Endothelial cell of hepatic sinusoid (primary cell): ENCODE data around the gene SORBS2.
"Not testable (repeated sequence)": the region's sequence is repeated elsewhere in the genome, so short reads cannot be mapped to it uniquely, and the experiment has no call there.

Experiments
- in situ Hi-C: cut with HindIII; loops from 2 replicates; pipeline ENCODE4 v1.10.0; 2017; ENCODE audit warnings: low sequenced_read_pairs

Gene SORBS2, protein sequence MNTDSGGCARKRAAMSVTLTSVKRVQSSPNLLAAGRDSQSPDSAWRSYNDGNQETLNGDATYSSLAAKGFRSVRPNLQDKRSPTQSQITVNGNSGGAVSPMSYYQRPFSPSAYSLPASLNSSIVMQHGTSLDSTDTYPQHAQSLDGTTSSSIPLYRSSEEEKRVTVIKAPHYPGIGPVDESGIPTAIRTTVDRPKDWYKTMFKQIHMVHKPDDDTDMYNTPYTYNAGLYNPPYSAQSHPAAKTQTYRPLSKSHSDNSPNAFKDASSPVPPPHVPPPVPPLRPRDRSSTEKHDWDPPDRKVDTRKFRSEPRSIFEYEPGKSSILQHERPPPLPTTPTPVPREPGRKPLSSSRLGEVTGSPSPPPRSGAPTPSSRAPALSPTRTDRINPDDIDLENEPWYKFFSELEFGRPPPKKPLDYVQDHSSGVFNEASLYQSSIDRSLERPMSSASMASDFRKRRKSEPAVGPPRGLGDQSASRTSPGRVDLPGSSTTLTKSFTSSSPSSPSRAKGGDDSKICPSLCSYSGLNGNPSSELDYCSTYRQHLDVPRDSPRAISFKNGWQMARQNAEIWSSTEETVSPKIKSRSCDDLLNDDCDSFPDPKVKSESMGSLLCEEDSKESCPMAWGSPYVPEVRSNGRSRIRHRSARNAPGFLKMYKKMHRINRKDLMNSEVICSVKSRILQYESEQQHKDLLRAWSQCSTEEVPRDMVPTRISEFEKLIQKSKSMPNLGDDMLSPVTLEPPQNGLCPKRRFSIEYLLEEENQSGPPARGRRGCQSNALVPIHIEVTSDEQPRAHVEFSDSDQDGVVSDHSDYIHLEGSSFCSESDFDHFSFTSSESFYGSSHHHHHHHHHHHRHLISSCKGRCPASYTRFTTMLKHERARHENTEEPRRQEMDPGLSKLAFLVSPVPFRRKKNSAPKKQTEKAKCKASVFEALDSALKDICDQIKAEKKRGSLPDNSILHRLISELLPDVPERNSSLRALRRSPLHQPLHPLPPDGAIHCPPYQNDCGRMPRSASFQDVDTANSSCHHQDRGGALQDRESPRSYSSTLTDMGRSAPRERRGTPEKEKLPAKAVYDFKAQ (N-terminal part only)

DNA sequence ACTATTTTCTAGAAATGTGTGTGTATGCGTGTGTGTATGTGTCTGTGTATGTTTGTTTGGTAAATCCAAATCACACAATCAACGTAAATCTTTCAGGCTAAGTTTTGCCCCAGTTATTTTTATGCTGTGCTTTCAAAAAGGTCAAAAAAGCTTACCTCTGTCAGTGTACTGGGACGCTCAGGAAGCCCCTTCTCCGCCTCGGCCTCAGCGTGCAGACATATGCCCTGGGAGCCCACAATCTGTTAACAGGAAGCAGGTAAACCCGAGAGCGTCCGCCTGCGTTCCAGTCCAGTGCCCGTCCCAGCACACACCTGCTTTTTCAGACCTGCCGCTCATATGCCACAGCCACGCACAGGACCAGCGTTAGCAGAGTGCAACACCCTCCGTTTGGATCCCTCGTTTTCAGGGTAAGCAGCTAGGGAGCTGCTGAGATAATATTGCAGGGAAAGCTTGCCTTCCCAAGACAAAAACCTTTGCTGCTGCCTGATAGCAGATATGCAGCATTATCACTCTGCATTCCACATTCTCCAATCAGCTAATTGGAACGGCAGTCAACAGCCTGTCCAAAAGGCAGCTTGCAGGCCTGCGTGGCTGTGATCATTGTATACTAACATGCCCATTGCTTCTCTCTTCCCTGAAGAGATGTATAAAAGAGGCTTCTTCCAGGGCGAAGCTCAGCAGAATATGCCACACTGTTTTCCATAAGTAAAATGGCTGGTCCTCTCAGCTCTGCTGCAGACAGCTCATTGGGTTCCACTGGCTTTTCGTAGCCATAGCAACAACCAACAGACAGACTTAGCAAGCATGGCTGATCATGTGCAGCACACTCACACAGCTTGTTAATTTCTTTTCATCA is at the start of gene SORBS2:
Gene SORBS2, minus strand, starts transcription at position 686 of the 856 bp plus-strand sequence. CDS start 121,623 bp downstream, outside the sequence.
- in situ Hi-C loops: no loop called here

DNA sequence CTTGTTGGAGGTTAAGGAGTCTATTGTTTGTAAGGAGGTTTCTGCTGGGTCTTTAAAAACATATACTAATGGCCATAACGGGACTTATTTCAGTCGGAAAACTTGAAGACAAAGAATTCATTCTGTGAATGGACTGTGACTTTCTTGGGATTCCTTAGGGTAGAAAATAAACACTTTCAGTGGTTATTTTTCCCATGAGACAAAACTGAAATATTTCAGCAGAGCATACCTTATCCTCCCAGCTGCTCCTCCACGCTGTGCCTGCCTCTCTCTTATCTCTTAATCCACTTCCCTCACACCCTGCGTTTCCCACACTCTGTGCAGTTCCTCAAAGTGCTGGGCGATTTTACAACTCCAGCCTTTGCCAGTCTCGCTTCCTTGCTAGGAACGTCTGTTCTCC is 47.1 kb upstream of the SORBS2 start:
- in situ Hi-C loops: no loop called here

DNA sequence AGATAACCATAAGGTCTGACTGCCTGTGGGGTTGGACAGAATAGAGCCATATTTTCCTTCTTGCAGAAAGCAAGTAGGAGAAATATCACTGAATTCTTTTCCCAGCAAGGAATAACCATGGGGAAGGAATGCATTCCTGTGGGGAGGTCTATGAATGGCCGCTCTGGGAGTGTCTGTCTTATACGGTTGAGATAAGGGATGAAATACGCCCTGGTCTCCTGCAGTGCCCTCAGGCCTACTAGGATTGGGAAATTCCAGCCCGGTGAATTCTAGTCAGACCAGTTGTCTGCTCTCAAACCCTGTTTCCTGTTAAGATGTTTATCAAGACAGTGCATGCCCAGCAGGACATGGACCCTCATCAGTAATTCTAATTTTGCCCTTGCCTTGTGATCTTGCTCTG is 45.6 kb upstream of the SORBS2 start:
- in situ Hi-C loops: not testable (repeated sequence)

DNA sequence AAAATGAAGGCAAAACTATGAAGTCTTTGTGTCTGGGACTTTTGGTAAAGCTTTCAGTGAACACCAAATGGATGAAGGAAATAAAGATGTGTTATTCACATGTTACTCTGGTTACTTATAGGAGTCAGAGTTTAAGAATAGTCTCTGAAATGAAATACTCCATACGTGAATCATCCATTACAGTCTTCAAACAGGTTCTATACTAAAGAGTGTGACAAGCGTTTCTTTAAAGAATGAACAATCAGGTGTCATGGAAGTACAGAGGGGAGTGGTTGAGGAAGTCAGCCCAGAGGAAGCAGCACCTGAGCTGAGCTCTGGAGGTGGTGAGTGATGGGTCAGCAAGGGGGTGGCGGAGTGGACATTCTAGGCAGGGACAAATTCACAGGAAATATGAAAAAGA is 41.8 kb upstream of the SORBS2 start:
- in situ Hi-C loops: loop anchor here (5.0 kb wide), 1 partner anchor 52 kb away; no protein-coding TSS in a partner anchor

DNA sequence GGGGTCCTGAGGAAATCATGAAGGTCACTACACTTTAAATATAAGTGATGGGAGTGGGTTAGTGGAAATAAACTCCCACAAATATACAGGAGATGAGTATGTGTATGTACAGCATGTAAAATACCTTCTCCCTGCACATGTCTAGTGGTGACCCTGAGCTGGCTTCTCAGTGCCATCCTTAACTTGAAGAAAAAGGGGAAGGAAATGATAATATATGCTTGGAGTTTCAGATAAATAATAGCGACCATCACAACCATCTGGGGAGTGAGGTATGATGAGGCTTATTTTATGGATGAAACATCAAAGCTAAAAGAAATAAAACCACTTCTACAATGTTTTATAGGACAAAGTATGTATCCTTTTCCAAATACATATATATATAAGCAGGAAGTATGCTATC is 41.0 kb upstream of the SORBS2 start:
- in situ Hi-C loops: loop anchor here (5.0 kb wide), 1 partner anchor 51 kb away; no protein-coding TSS in a partner anchor

DNA sequence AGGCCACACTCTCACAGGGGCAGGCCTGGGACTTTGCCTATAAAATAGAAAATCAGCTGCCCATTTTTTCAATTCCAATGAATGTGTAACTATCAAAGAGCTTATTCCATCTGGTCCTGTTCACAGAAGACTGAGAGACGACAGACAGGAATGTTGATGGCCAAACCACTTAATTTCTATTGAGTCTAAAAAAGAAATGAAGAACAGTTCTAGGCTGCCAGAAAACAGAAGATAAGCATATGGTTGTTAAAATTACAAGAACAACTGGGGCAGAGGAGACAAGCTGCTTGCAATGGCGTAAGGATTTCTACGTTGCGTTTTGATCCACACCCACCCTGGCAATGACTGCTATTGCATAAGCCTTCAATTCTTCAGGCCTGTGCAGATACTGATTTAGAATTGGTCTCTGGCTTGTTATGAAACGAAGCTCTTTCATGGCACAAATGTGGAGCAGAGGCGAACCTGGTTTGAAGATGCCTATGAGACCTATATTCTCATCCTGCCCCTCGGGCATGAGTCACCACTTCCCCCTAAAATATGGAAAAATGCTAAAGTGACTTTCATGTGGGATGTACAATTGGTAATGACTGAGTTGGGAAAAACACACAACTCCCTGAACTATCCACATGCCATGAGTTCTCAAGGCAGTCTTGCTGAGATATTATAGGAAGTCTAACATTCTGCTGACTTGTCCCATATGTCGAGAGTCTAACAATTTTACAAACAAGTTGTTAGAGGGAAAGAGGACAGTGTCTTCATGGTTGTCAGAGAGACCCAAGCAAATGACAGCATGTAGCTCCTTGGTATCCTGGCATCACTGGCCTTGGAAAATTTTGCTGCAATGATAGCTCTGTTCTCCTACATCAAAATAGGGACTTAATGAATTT is 37.9 kb upstream of the SORBS2 start:
- in situ Hi-C loops: loop anchor here (5.0 kb wide), 1 partner anchor 48 kb away; no protein-coding TSS in a partner anchor

DNA sequence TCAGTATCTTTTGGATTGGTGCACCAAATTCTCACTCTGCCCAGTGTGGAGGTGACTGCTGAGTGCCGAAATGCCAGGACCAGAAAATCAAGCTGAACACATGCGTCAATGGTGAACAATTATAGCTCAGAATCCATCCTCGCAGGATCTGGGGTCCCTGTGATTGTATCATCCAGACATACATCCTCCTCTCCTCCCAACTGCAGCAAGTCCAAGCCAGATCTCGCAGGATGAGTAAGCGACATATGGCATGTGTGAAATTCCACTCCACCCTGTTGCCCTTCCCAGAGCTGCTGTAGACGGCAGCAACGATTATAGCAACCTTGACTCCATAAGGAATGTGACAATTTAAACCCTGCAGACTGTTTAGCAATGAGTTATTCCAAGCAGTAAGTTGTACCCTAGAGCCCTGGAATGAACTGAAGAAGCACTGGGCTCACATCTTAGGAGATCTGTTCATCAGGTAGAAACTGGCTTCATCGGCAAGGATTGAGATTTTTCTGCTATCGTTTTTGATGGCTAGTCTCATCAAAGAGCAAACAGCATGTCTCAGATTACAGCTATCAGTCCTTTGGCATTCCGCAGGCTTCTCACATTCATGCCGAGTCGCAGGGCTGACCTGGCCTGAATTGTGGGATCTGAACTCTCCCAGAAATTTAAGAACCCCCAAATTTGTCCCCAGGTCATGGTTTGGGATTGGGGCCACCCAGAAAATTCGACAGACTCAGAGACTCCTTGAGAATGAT is 35.5 kb upstream of the SORBS2 start:
- in situ Hi-C loops: no loop called here

DNA sequence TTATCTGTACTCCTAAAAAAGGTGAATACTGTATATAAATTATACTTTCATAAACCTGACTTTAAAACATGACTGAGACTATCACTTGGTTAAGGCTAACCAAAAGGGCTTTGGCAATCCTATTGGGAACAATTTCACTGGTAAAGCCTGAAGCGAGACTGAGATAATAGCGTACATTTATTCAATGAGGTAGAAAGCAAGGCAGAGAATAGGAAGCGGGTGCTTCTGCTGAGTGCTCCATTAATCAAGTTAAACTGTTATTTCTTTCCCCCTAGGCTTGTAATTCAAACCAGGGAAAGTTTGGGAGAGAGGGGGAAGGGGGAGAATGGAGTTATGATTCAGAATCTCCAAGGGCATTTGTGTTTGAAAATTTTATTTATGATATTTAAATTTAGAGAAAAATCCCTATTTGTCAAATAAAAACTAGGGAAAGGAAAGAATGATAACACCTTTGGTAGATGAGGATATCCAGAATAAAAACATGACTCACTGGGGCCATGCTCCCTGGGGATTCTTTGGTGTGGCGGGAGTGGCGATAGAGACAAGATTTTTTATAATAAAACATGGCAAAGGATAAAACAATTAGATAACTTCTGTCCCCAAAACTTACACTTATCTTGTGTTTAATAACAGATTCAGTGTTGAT is 34.6 kb upstream of the SORBS2 start:
- in situ Hi-C loops: no loop called here

DNA sequence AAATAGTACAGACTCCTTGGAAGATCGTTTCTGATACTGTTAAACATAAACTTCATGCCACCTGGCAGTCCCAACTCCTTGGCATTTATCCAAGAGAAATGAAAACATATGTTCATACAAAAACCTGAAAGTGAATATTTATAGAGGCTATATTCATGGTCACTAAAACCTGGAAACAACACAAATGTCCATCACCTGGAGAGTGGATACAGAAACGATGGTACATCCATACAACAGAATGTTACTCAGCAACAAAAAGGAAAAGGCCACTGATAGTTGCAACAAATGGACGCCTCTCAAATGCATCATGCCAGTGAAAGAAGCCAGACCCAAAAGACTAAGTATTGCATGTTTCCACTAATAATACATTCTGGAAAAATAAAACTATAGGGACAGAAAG is 34.0 kb upstream of the SORBS2 start:
- in situ Hi-C loops: no loop called here

DNA sequence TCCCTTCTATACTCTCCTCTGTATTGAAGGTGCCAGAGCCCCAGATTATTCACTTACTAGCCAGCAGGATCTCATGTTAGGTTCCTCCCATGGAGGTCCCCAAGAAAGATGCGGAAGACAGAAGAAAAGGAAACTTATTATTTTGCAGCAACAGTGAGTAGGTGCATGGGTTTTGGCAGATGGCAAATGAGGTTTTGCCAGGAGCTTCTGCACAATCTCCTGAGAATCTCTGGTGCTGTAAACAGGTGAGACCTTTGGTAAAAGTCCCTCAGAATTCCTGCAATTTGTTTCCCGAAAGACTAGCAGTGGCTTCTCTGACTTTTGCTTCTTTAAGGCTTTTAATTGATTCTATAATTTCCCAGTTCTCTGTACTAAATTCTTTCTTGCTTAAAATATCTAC is 29.5 kb upstream of the SORBS2 start:
- in situ Hi-C loops: no loop called here

DNA sequence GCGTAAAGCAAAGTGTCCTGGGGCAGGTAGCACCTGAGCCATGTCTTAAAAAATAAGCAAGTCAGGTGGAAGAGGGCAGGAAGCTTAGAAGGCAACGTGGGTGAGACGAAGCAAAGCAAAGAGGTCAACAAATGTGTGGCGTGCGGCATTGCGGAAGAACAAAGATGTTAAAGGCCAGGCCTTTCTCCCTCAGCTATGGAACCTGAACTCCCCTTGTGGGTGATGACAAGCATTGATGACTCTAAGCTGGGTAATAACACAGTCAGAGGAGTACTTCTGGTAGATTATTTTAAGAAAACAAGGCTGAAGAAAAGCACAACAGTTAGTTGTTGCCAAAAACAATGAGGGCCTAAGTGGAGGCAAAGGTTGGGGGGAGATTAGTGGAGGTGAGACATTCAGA is 29.0 kb upstream of the SORBS2 start:
- in situ Hi-C loops: no loop called here

DNA sequence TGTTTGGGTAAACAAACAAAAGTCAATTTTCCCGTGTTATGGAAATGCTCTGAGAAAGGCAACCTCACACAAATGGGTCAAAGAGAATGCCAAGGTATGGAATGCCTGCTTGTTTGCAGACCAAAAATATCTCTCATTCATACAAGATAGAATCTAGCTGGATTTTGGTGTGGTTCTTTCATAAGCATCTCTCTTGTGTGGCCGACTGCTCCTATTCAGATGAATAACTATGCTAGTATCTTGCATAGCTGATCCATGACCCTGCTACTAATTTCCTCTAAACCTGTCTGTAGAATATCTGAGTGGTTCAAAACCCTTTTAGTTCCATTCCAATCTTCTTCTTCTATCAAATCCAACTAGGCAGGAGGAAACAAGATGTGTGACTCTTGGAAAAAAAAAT is 28.2 kb upstream of the SORBS2 start:
- in situ Hi-C loops: no loop called here

DNA sequence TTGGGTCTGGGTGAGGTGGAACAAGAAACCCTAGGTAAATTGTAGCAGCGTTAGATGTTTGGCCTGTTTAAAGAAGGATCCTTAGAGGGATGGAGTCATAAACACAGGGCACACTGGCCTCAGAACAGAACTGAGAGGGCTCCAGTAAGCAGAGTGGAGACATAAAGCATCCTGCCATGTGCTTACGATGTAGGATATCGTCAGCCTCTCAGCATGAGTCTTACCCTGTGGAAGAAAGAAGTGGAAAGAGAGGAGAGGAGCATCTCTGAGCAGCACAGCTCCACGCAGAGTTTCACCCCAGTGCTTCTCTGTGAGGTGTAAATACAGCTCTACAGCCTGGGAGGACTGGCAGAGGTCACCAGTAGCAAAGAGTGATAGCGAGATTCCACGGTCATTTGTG is 27.8 kb upstream of the SORBS2 start:
- in situ Hi-C loops: loop anchor here (5.0 kb wide), 1 partner anchor 178 kb away; no protein-coding TSS in a partner anchor

DNA sequence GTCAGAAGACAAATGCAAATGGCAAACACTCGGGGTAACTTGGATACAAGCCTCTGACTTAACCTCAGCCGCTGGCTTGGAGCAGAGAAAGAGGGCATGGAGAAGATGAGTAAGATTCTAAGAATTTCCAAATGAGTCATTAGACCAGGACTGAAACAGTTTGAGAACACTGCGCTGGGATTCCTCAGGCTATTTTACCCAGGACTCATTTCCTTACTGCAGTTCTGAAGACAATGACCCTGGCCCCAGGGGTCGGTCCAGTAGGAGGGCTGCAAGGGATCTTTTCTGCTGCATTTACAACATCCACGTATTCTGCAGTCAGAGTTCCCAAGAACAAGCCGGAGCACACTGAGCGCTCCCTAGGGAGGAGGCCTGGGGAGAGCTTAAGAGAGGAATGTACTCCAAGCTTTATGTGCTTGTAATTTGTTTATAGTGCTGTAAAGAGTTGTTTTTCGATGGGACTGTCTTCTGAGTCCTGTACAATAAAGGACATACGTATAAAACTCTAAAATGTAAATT is 27.3 kb upstream of the SORBS2 start:
- in situ Hi-C loops: loop anchor here (5.0 kb wide), 1 partner anchor 178 kb away; no protein-coding TSS in a partner anchor

DNA sequence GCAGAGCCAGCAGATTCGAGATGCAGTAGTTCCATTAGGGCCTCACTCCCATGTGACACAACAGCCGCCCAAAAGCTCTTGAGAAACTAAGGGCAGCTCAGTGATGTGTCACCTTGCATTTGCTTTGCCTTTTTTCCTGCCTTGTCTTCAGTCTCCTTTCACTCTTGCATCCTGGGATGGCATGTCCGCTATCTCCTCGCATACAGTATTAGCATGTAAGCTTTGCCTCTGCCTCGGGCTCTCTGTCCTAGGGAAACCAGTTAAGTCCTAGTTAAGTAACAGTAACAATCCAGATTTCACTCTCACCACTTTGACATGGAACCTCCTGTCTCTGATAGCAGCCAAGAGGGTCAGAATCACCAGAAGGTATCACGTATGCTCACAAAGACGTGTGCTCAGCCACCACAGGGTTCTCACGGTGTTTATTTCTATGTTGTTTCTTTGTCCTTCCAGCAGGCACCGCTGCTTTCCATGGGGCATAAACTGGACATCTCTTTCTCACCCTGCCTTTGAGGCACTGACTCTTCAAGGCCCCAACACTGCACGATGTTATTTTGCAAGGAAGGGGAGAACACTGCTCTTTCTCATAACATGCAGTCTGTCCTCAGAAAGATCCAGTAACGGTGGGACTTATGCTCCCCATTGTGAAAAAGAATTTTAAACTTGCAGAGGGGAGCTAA is 26.7 kb upstream of the SORBS2 start:
- in situ Hi-C loops: loop anchor here (5.0 kb wide), 1 partner anchor 179 kb away; no protein-coding TSS in a partner anchor

DNA sequence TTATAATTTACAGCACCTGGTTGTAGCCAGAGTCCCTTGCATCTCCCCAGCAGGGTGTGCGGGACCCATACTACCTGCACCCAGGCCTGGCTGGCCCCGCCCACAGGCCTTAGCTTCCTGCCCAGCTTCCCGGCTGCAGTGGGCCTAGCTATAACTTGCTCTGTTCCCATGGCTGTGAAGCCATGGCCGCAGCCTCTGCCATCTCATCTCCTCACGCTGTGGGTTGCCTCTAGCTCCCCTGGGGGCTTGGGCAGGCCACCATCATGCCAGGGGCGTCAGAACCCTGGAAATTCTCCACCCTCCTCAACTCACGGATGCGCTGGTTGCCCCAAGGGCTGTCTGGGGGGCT is 26.1 kb upstream of the SORBS2 start:
- in situ Hi-C loops: loop anchor here (5.0 kb wide), 1 partner anchor 179 kb away; no protein-coding TSS in a partner anchor

DNA sequence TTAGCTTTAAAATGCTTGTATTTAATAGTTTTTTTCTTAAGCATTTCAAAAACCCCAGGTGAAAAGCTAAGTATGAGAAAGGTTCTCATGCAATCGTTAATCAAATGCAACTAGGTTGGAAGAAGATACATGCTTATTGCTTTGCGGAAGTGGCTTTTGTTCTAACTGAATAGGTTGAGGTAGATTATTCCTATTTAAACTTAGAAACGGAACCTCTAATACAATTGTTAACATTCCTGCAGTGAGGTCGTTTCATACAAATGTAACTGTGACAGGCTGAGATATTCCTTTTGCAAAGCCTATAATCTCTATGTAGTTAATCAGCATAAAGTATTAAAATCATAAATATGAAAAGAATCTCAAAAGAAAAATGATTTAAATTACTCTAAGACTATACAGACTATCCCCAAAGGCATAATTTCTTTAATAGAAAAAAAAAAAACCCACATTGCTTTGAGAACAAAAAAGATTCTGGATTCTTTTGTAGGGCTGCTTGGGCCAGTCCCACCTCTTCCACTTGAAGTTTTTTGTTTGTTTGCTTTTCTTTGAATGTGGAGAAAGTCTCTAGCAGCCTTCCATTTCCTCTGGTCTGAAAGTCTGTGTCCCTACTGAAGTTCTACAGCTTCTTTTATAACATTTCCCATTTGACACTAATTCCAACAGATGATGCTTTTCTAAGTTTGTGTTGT is 25.6 kb upstream of the SORBS2 start:
- in situ Hi-C loops: loop anchor here (5.0 kb wide), 1 partner anchor 180 kb away; no protein-coding TSS in a partner anchor
